ENCODE measurements around the gene ZNF799. TPM values are rescaled to one million over a fixed set of nuclear protein-coding genes. Genes with fewer than 3 reads are reported as not detected.
"Not testable (repeated sequence)": the region's sequence is repeated elsewhere in the genome, so short reads cannot be mapped to it uniquely, and the experiment has no call there.

The ZNF799 gene
- total RNA-seq, 1 donor from 2014 or later, result 8.7 TPM

- DNase-seq, result no peak
- H3K4me1 ChIP-seq, result no peaks in the 10 kb centered on the region
- no peaks in the 10 kb centered on the region for H3K27me3 ChIP-seq
- peaks cover 13% of the 10 kb centered on the region for H3K9me3 ChIP-seq
- no peak for TF ChIP-seq CTCF (IDR thresholded peaks at IDR 0.05)
- no peak overlapping the region for H3K4me3 ChIP-seq
- no peak overlapping the region for H3K27ac ChIP-seq
- ATAC-seq, result no peak
- intact Hi-C loops (cut with DNase I), result no loop called here
- no peaks in the 10 kb centered on the region for H3K36me3 ChIP-seq
Observed at GRCh38 chr19:12380444-12380737, 20.7 kb downstream of the ZNF799 start.

- Histone ChIP-seq H3K36me3 (no peaks in the 10 kb centered on the region), H3K27ac (no peak overlapping the region), H3K4me3 (no peak overlapping the region), H3K9me3 (peaks cover 13% of the 10 kb centered on the region), H3K27me3 (no peaks in the 10 kb centered on the region), H3K4me1 (no peaks in the 10 kb centered on the region)
- TF ChIP-seq CTCF (IDR thresholded peaks at IDR 0.05), result no peak
- DNase-seq (no peak), ATAC-seq (no peak)
- intact Hi-C loops (cut with DNase I), result no loop called here
Observed at GRCh38 chr19:12379732-12380443, 21.2 kb downstream of the ZNF799 start.

- H3K27ac ChIP-seq, result no peak overlapping the region
- DNase-seq (no peak), ATAC-seq (no peak)
- no peak overlapping the region for H3K4me3 ChIP-seq
- peaks cover 5% of the 10 kb centered on the region for H3K9me3 ChIP-seq
- TF ChIP-seq CTCF (IDR thresholded peaks at IDR 0.05), result no peak
- no peaks in the 10 kb centered on the region for H3K4me1 ChIP-seq
- no peaks in the 10 kb centered on the region for H3K27me3 ChIP-seq
- intact Hi-C loops (cut with DNase I), result no loop called here
- no peaks in the 10 kb centered on the region for H3K36me3 ChIP-seq
Observed at GRCh38 chr19:12374026-12374425, 27.0 kb downstream of the ZNF799 start.

GRCh38 chr19:12365236-12366162 is 35.6 kb downstream of the ZNF799 start, which contains the start of gene ZNF442:
Gene ZNF442 (minus strand): TSS chr19:12365683. CDS start chr19:12363631, 2,052 bp downstream.
- peaks cover 15% of the 10 kb centered on the region for H3K4me1 ChIP-seq
- H3K36me3 ChIP-seq, result no peaks in the 10 kb centered on the region
- H3K9me3 ChIP-seq, result no peaks in the 10 kb centered on the region
- H3K27me3 ChIP-seq, result no peaks in the 10 kb centered on the region
- peak within 1 kb of the TSS; percentile 88 for H3K4me3 ChIP-seq
- intact Hi-C loops (cut with DNase I), result no loop called here
- TF ChIP-seq CTCF (IDR thresholded peaks at IDR 0.05), result peak; percentile 70
- ATAC-seq (peak; percentile 98), DNase-seq (peak; percentile 96)
- H3K27ac ChIP-seq, result peak within 1 kb of the TSS; percentile 93

- DNase-seq, result peak; percentile 68
- no peaks in the 10 kb centered on the region for H3K9me3 ChIP-seq
- peak; percentile 4 for ATAC-seq
- H3K4me3 ChIP-seq, result peak overlapping the region; percentile 88
- H3K27me3 ChIP-seq, result no peaks in the 10 kb centered on the region
- intact Hi-C loops (cut with DNase I), result no loop called here
- H3K27ac ChIP-seq, result peak overlapping the region; percentile 93
- no peaks in the 10 kb centered on the region for H3K36me3 ChIP-seq
- TF ChIP-seq CTCF (IDR thresholded peaks at IDR 0.05), result no peak
- H3K4me1 ChIP-seq, result peaks cover 15% of the 10 kb centered on the region
Observed at GRCh38 chr19:12364391-12365235, 36.5 kb downstream of the ZNF799 start.

- H3K9me3 ChIP-seq; ATAC-seq; H3K4me3 ChIP-seq; DNase-seq; H3K36me3 ChIP-seq; H3K27ac ChIP-seq; H3K27me3 ChIP-seq; intact Hi-C loops (cut with DNase I): not testable (repeated sequence)
- peaks cover 15% of the 10 kb centered on the region for H3K4me1 ChIP-seq
Observed at GRCh38 chr19:12362236-12362635, 38.8 kb downstream of the ZNF799 start.

Data from upper lobe of right lung (tissue), 1 donor.